ENCODE results near the gene ADAMTS9. TPM values are rescaled to one million over a fixed set of nuclear protein-coding genes. Genes with fewer than 3 reads are reported as not detected.

The ADAMTS9 gene
- total and polyA plus RNA-seq, 12 donors = 9.7 to 102 (median 18.6) TPM

- WGBS, 2 donors = 85% methylated on average over 5 of the region's 5 CpGs
- intact Hi-C loops (cut with DNase I) = loop anchor here in 1 of 10 donors (10.0 kb wide), 1 partner anchor 57 kb away; no protein-coding TSS in a partner anchor
- TF ChIP-seq, protein P1, sequence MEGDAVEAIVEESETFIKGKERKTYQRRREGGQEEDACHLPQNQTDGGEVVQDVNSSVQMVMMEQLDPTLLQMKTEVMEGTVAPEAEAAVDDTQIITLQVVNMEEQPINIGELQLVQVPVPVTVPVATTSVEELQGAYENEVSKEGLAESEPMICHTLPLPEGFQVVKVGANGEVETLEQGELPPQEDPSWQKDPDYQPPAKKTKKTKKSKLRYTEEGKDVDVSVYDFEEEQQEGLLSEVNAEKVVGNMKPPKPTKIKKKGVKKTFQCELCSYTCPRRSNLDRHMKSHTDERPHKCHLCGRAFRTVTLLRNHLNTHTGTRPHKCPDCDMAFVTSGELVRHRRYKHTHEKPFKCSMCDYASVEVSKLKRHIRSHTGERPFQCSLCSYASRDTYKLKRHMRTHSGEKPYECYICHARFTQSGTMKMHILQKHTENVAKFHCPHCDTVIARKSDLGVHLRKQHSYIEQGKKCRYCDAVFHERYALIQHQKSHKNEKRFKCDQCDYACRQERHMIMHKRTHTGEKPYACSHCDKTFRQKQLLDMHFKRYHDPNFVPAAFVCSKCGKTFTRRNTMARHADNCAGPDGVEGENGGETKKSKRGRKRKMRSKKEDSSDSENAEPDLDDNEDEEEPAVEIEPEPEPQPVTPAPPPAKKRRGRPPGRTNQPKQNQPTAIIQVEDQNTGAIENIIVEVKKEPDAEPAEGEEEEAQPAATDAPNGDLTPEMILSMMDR (IDR thresholded peaks at IDR 0.05) = peak in 8 of 9 donors; percentile 23 to 65 (median 54)
- Histone ChIP-seq H3K36me3 (peaks cover 0 to 16% (median 0%) of the 10 kb centered on the region in 9 donors), H3K9me3 (no peaks in the 10 kb centered on the region), H3K4me1 (peaks cover 0 to 29% (median 14%) of the 10 kb centered on the region in 9 donors), H3K27me3 (no peaks in the 10 kb centered on the region), H3K4me3 (no peak overlapping the region), H3K27ac (no peak overlapping the region)
- DNase-seq (no peak), ATAC-seq (no peak)
Measured at GRCh38 chr3:64717872-64718613, 30.2 kb upstream of the ADAMTS9 start.

DNA sequence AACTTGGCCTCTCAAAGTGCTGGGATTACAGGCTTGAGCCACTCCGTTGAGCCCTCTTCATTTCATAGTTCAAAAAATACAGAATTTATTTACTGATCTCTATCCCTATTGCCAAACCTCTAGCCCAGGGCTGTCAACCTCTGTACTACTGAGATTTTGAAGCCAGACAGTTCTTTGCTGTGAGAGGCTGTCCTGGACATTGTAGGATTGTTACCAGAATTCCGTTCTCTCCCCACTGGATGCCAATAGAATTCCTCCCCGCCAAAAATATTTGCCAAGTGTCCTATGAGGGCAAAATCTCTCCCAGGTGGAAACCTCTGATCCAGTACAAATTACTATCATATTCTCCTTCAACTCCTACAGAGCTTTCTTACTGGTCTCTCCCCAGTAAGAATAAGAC, 29.6 kb upstream of the ADAMTS9 start:
- Histone ChIP-seq H3K27ac (no peak overlapping the region), H3K4me3 (no peak overlapping the region), H3K9me3 (no peaks in the 10 kb centered on the region), H3K27me3 (no peaks in the 10 kb centered on the region), H3K4me1 (peaks cover 0 to 29% (median 14%) of the 10 kb centered on the region in 9 donors), H3K36me3 (peaks cover 0 to 16% (median 0%) of the 10 kb centered on the region in 9 donors)
- TF ChIP-seq, protein P1 (IDR thresholded peaks at IDR 0.05) = no peak
- DNase-seq (no peak), ATAC-seq (peak in 1 of 8 donors; percentile 17)
- intact Hi-C loops (cut with DNase I) = loop anchor here in 1 of 10 donors (10.0 kb wide), 1 partner anchor 57 kb away; no protein-coding TSS in a partner anchor
- WGBS, 2 donors = 90 to 91% methylated on average over 3 of the region's 3 CpGs

GRCh38 chr3:64716110-64716710, 28.4 kb upstream of the ADAMTS9 start:
- Histone ChIP-seq H3K27ac (peak overlapping the region in 5 of 10 donors; percentile 6 to 51 (median 37)), H3K4me1 (peaks cover 0 to 29% (median 14%) of the 10 kb centered on the region in 9 donors), H3K27me3 (no peaks in the 10 kb centered on the region), H3K4me3 (no peak overlapping the region), H3K9me3 (no peaks in the 10 kb centered on the region), H3K36me3 (peaks cover 0 to 16% (median 0%) of the 10 kb centered on the region in 9 donors)
- DNase-seq = no peak
- TF ChIP-seq, protein P1 (IDR thresholded peaks at IDR 0.05) = no peak
- intact Hi-C loops (cut with DNase I) = loop anchor here in 1 of 10 donors (10.0 kb wide), 1 partner anchor 59 kb away; no protein-coding TSS in a partner anchor
- WGBS, 2 donors = 82 to 86% methylated on average over 8 of the region's 8 CpGs
- ATAC-seq = peak in 1 of 8 donors; percentile 35

DNA sequence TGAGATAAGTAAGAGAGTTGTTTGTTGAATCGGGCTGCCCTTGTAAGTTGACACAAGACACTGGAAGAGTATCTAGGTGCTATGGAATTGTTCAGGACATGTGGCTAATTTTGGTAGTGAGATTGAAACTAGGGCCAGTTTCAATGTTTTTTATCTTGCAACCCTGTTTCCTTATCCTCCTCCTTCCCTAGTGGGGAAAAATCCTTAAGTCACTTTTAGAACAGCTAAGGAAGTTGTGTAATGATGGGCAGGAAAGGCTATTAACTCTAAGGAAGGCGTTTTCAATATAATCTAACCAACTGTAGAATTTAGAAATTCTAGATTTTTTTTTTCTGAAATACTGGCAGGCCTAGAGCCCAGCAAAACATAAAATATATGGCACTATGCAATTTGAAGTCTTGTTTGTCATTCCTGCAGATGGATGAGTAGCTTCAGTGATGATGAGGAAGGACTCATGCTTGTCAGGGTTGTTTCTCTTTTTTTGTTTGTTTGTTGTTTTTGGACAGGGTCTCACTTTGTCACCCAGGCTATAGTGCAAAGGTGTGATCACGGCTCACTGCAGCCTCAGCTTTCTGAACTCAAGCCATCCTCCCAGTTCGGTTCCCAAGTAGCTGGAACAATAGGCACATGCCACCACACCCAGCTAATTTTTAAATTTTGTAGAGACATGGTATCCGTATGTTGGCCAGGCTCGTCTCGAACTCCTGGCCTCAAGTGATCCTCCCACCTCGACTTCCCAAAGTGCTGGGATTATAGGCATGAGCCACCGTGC, 27.6 kb upstream of the ADAMTS9 start:
- Histone ChIP-seq H3K9me3 (no peaks in the 10 kb centered on the region), H3K36me3 (peaks cover 0 to 9% (median 0%) of the 10 kb centered on the region in 9 donors), H3K27me3 (no peaks in the 10 kb centered on the region), H3K4me3 (no peak overlapping the region), H3K4me1 (peaks cover 0 to 29% (median 14%) of the 10 kb centered on the region in 9 donors), H3K27ac (peak overlapping the region in 7 of 10 donors; percentile 6 to 51 (median 26))
- 66 to 71% methylated on average over 9 of the region's 9 CpGs for WGBS, 2 donors
- ATAC-seq (peak in 7 of 8 donors; percentile 31 to 82 (median 56)), DNase-seq (no peak)
- intact Hi-C loops (cut with DNase I) = loop anchor here in 1 of 10 donors (10.0 kb wide), 1 partner anchor 59 kb away; no protein-coding TSS in a partner anchor
- TF ChIP-seq, protein P1 (IDR thresholded peaks at IDR 0.05) = no peak
